COR-L47 (cell line): Measurements from ENCODE around the gene SNX33.
"Not testable (repeated sequence)": the region's sequence is repeated elsewhere in the genome, so short reads cannot be mapped to it uniquely, and the experiment has no call there.

Experiments
- DNase-seq: peaks from one replicate; lab custom pipeline; 2025; lab: John Stamatoyannopoulos, UW

SNX33 gene

GRCh38 chr15:75683646-75684312 lies 36.1 kb downstream of the SNX33 start:
- peak; percentile 23 for DNase-seq

DNA sequence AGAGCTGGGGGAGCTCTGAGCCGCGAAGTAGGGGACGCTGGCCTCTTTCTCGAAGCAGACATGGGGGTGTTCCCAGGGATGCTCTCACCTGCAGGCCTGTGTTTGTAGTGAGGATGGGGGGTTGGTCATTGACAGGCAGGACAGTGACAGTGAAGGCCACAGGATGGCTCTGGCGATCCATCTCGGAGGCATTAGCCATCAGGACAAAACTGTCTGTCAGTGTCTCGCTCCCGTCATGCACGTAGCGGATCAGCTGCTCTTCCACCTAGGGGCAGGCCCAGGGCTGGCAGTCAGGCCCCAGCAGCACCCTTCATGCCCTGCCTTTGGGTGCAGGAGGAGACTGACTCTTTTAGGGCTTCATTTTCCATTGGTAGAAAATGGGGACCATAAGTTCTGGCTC lies 36.9 kb downstream of the SNX33 start:
- DNase-seq = no peak

- no peak for DNase-seq
Measured at GRCh38 chr15:75685195-75685594, 37.5 kb downstream of the SNX33 start.

- peak; percentile 43 for DNase-seq
Measured at GRCh38 chr15:75686212-75686642, 38.5 kb downstream of the SNX33 start.

DNA sequence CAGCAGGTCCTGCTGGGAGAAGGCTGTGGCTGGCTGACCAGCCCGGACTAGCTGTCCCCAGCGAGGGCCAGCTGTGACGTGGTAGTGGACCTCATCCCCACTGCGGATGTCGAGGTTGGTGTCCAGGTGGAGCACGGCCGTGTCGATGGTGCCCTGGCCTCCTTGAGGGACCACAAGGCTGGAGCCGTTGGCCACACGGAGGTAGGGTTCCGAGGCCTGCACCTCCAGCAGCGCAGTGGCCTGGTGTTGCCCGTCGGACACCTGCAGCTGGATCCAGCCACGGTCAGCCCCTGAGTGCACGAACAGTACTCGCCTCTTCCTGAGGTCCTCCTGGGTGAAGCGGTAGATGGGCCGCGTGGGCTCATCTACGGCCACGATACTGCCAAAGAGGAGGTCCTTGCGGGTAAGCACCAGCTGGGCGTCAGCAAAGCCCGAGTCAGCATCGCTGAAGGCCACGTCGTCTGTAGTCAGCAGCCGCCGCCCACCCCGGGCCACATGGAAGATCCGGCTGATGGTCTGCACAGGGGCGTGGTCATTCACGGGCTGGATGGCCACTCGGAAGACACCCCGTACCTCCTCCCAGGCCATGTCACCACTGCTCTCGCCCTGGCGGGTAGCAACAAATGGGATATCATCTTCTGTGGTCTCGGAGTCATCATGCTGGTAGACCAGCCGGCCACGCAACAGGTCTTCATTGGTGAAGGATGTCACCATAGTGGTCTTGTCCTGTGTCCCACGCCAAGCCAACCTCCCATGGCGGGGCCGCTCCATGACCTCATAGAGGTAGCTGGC lies 40.0 kb downstream of the SNX33 start:
- no peak for DNase-seq

DNA sequence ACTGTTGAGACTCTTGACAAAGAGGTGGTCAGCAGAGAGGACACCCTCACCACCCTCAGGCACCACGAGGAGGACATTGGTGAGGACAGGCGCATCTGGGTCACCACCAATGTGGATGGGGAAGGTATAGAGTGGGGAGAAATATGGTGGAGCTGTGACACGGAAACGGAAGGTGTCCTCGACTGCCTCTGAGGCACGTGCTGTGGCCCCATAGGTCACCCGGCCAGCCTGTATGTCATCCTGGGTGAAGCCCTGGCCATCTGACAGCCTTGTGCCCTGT lies 40.5 kb downstream of the SNX33 start:
- no peak for DNase-seq

DNA sequence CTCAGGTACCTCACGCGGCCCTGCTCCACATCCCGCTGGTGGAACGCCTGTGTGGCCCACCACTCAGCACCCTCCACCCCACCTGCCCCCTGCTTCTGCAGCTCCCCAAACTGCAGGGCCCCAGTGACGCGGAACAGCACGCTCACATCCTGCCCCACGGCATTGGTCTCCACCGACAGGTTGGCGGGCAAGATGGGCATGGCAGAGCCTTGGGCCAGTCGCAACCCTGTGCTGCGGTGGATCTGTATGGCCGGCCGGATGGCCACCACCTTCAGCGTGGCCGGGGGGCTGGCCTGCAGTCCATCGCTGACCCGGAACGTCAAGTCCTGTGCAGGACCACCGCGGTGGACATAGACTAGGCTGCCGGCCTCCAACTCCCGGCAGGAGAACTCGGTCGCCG lies 41.1 kb downstream of the SNX33 start:
- no peak for DNase-seq

- DNase-seq = not testable (repeated sequence)
Measured at GRCh38 chr15:75689429-75689828, 41.7 kb downstream of the SNX33 start.

GRCh38 chr15:75692311-75692710 lies 44.6 kb downstream of the SNX33 start:
- DNase-seq = not testable (repeated sequence)

DNA sequence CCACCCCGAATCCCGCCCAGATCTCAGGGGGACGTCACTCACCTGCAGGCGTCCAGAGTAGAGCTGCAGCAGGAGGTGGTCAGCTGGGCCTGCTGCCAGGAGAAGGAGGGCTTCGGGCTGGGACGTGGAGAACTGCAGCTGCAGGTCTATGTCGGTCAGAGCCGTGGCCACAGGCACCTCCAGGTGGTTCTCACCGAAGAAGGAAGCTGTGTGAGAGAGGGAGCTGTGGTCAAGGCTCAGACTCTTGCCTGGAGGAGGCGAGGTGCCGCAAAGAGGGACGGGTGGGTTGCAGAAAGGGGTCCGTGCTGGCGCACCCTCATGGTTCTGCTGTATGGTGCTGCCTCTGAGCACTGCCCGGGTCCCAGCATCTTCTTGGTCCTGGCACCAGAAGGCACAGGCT lies 45.3 kb downstream of the SNX33 start:
- DNase-seq = not testable (repeated sequence)

GRCh38 chr15:75693501-75694240 lies 46.0 kb downstream of the SNX33 start:
- DNase-seq = no peak

GRCh38 chr15:75694241-75695182 lies 46.8 kb downstream of the SNX33 start:
- peak; percentile 50 for DNase-seq

DNA sequence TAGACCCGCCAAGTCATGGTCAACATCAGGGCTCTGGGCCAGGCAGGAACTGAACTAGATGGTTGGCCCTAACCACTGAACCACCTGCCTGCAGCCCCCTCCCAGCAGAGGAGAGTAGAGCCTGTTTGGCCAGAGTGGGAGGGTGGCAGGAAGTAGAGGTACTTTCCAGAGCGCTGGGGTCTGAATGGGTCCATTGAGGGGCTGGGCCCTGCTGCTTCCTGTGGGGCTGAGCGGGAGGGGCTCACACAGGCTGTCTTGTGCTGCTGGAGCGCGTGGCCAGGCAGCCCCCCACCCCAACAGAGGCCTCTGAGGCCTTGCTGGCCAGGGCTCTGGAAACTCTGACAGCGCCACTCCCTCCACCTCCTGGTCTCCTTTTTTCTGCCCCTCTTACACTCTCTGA lies 47.5 kb downstream of the SNX33 start:
- no peak for DNase-seq

- no peak for DNase-seq
Measured at GRCh38 chr15:75695634-75696310, 48.1 kb downstream of the SNX33 start.

- DNase-seq = no peak
Measured at GRCh38 chr15:75696311-75696720, 48.6 kb downstream of the SNX33 start.

- DNase-seq = no peak
Measured at GRCh38 chr15:75696854-75697259, 49.1 kb downstream of the SNX33 start.

DNA sequence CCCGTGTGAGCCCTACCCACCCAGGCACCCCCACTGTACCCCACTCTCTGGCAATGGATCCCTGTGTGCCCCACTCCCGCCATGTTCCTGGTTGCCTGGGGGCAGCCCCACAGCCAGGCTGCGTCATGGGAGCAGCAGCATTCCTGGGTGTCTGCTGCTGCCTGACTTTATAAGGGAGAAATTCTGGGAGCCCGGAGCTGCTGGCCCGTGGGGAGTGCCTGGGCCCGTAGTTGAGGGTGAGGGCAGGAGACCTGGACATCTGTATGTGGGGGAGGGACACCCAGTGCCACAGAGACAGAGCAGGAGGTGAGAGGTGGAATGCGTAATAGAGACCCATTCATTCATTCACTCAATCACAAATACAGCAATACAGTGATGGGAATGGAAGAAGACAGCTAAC lies 49.8 kb downstream of the SNX33 start:
- no peak for DNase-seq

DNA sequence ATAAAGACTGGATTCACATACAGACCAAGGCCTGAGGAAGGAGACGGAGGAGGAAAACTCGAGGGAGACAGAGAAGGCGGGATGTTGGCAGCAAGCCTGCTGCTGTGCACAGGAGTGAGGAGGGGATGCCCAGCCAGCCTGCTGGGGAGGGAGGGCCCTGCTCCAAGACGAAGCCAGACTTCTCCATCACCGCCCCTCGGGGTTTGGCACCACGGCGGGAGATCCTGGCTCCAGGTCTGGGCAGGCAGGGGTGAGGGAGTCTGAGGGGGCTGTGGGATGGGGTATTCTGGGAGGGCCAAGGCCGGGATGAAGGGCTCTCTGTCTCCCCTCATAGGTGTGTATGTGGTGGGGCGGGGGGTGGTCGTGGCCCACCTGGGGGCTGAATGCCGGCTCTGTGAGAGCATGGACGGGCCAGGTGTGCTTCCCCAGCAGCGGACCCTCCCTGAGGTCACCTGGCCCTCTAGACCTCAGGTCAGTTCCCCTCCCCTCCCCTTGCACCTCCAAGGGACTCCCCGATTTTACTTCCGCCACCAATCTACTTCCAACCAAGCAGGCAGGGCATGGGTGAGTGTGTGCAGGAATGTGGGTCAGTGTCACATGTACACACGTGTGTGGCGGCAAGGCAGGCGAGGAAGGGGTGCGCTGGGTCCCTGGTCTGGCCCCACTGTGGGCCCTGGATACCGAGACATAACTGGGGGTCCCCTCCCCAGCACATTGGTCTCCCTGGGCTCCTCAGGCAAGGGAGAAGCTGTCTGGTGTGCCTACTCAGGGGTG lies 50.4 kb downstream of the SNX33 start:
- DNase-seq = not testable (repeated sequence)

DNA sequence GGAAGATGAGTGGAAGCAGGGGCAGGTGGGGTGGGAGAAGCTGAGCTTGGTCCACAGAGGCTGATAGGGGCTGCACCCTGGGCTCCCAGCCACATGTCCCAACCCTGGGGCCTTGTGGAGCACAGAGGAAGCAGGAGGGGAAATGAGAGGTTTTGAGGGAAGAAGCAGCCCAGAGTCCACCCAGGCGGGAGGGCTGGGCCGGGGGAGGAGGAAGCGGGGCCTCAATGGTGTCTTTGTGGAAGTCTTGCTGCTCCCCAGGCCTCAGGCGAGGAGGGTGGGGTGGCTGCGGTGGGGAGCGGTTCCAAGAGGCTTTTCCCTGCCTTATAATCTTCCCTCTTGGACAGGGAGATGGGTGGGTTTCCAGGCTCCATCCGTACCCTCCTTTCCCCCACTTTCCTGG lies 51.8 kb downstream of the SNX33 start:
- not testable (repeated sequence) for DNase-seq
